H1 (cell line): ENCODE results near the gene PLA2G4E. TPM values are rescaled to one million over a fixed set of nuclear protein-coding genes. Genes with fewer than 3 reads are reported as not detected.

Experiments used
- KDM1A ChIP-seq: fragments of 200-600, 300-600 bp; sonication (generic); IDR thresholded peaks from 2 replicates; pipeline ENCODE4 v1.7.1; 2016; ENCODE audit warnings: mild to moderate bottlenecking, low read length, borderline replicate concordance
- NANOG ChIP-seq: IDR thresholded peaks from 2 replicates; pipeline ENCODE4 v1.6.1; 2011; ENCODE audit warnings: low read length, low read depth, mild to moderate bottlenecking, inconsistent platforms; ENCODE audit not compliant: insufficient read depth, poor library complexity, severe bottlenecking
- SAP30 ChIP-seq: fragments of 300-600 bp; sonication (generic); IDR thresholded peaks from 2 replicates; pipeline ENCODE4 v1.7.1; 2012; ENCODE audit warnings: low read length, moderate library complexity, mild to moderate bottlenecking, inconsistent platforms; ENCODE audit not compliant: insufficient read depth, insufficient replicate concordance
- SP4 ChIP-seq: IDR thresholded peaks from 2 replicates; pipeline ENCODE4 v1.6.1; 2012; ENCODE audit warnings: low read length, inconsistent platforms
- TAF7 ChIP-seq: optimal IDR thresholded peaks from 2 replicates; pipeline ENCODE3; 2011; ENCODE audit warnings: low read depth, mild to moderate bottlenecking, inconsistent platforms, low read length, moderate library complexity, borderline replicate concordance
- polyA plus RNA-seq, 7 experiments: library from polyadenylated mRNA; depleted of rRNA in 3 of 7; stranded (reverse) in 5 of 7; unstranded in 2 of 7; fragments of >200 nt in 5 of 7; fragments of 200-250 nt in 2 of 7; gene quantifications; 1 replicate in 5 of 7; 2 replicates in 1 of 7; 4 replicates in 1 of 7; pipeline versions ENCODE4 v1.2.1 to v1.2.3, GENCODE V29; 2011 to 2013; ENCODE audit warnings: missing spikeins in 2 of 7, mixed read lengths in 2 of 7
- total RNA-seq: library from RNA; stranded (reverse); fragmentation: NEBNext Ultra II Directional; extraction: Animal tissue kit (Norgen Biotek cat#: 25700); gene quantifications from 2 replicates; pipeline ENCODE4 v1.2.1, GENCODE V29; 2021

PLA2G4E gene
- total and polyA plus RNA-seq, 2 of the 8 experiments (the other 6 are each of a cell fraction or from before 2014, with no cell fraction given): 0.03 TPM; not detected in 1

DNA sequence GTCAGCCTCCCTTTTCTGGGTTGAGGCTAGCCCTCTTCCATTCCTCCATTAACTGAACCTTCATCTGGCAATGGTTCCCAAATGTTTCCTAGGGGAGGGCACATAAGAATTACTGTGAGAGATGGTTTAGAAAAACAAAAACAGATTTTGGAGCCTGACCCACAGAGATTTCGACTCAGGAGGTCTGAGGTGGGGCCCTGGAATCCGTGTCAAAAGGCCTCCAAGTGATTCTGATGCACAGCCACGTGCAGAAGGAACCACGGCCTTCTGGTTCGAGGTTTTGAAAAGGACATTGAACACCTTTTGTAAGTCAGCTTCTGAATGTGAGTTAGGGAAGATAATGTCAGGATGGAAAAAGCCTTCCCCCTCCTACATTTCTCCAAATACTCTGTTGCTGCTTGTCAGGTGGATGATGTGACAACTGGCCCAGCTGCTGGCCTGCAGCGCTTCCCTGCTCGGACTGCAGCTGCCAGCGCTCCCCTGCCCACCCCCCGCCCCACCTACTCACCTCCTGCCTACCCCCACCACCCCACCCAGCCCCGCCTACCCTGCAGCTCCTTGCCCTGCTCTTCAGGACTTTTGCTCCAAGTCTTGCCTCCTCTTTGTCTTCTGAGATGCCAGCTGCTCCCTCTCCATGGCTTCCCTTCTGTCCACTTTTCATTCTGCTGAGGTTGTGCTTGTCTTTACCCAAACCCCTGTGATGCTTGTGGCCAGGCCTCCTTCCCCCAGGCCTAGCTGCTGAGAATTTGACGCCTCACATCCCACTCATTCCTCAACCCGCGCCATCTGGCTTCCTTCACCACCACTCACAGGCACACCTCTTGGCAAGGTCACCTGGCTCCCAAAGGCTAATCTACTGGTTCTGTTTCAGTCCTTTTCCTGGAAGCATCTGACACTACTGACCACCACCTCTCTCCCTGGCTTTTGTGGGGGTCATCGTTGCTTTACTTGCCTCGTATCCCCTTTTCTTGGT is 55.1 kb downstream of the PLA2G4E start (continued):
- TF ChIP-seq KDM1A (no peak), TAF7 (no peak), SP4 (no peak), SAP30 (no peak), NANOG (no peak)
